DLD1 (cell line): ENCODE results near the gene NAA80.
"Not testable (repeated sequence)": the region's sequence is repeated elsewhere in the genome, so short reads cannot be mapped to it uniquely, and the experiment has no call there.

Source experiments
- in situ Hi-C: cut with HindIII; loops from 2 replicates; pipeline ENCODE4 v1.10.0; 2017; ENCODE audit warnings: low sequenced_read_pairs

The NAA80 gene

GRCh38 chr3:50262200-50262599, 37.0 kb downstream of the NAA80 start:
- in situ Hi-C loops, result not testable (repeated sequence)

DNA sequence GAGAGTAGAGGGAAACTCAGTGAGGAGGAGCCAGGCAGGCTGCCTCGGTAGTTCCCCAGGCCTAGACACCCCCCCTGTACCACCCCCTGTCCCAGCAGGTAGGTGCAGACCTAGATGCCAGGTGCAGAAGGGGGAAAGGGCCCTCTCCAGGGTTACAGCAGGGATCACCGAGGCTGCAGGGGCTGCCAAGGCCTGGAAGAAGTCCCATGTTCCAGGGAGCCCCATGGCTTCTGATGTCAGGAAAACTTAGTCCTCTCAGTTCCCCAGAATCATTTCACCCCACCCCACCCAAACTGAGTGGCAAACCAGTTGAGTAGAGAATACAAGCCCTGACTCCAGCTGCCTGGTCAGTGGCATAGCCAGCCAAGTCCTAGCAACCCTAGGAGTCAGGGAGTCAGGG, 37.7 kb downstream of the NAA80 start:
- in situ Hi-C loops, result no loop called here

- in situ Hi-C loops, result no loop called here
Measured at GRCh38 chr3:50260942-50261441, 38.2 kb downstream of the NAA80 start.

DNA sequence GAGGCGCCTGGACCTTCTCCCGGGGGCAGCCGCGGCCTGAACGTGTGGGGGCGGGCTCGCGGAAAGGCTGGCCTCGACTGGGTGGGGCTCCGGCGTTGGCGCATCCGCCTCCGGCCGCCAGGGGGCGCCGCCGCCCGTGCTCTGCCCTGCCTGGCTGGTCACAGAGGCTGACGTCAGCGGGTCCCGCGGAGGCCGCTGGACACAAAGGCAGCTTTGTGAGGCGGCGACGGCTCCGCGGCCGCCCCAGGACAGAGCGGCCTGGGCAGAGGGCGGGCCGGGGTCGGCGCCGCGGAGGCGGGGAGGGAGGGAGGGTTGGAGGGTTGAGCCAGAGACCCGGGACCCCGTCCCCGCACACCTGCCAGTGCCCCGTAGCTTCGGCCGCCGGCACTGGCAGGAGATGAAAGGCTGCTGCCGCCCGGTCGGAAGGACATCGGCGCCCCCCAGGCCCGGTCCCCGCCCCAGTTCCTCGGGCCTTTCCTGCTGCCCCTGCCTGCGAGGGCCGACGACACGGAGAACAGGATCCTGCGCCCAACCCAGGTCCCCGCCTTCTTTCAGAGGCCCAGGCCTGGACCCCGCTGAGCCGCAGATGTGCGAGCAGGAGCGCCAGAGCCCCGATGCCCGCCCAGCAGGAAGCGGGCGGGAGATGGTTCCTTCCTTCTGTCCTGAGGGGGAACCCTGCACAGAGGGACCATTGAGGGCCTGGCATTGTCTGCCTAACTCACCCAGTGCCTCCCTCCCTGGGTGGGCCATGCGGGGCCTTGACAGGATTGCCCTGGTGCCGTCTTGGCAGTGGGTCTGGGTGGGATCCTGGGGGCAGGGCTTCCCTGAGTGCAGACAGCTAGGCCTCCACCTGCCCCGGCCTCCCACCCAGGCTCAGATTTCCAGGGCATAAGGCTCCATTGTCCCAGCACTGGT, 38.9 kb downstream of the NAA80 start:
- in situ Hi-C loops, result no loop called here

- in situ Hi-C loops, result no loop called here
Measured at GRCh38 chr3:50259432-50260026, 39.7 kb downstream of the NAA80 start.

GRCh38 chr3:50258979-50259378, 40.2 kb downstream of the NAA80 start:
- in situ Hi-C loops, result no loop called here

DNA sequence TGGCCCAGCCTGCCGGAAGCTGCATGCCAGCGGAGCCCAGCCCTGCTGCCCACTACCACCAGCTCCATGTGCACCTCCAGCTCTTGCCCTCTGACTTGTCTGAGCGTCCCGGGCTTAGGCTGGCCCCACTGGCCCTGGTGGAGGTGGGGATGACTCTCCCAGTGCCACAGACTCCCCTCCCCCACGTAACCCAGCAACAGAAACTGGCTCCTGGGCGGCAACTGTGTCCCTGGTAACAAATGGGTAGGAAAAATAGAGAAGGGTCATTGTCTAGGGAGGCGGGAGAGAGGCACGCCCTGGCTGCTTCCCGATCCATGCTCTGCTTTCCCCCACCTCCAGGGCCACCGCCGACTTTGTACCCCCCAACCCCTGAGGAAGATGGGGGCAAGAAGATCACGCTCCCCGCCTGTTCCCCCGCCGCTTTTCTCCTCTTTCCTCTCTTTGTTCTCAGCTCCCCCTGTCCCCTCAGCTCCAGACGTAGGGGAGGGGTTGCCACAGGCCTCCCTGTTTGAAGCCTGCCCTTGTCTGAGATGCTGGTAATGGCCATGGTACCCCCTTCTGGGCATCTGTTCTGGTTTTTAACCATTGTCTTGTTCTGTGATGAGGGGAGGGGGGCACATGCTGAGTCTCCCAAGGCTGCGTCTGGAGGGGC, 41.0 kb downstream of the NAA80 start:
- in situ Hi-C loops, result no loop called here

DNA sequence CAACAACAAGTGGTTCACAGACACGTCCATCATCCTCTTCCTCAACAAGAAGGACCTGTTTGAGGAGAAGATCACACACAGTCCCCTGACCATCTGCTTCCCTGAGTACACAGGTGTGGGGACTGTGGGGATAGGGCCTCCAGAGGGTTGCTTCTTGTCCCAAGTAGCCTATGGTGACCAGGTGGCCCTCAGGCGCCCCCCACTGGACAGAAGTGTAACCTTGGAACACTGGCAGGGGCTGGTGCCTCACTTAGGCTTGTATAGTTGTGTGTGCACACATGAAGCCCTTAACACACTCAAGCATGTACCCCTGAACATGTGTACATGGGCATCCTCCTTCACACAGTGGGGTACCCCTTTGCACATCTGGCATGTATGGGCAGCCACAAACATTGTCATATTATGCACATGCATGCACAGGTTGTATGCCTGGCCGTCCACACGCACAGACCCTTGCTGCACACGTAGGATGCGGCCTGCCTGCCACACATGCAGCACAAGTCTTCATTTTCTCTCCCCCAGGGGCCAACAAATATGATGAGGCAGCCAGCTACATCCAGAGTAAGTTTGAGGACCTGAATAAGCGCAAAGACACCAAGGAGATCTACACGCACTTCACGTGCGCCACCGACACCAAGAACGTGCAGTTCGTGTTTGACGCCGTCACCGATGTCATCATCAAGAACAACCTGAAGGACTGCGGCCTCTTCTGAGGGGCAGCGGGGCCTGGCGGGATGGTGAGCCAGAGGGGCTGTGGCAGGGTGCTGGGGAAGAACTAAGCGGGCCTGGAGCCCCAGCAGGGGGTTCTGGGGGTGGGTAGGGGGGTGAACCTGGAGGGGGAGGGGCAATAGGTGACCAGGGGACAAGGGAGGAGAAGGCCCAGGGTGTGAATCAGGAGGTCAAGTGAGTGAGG, 42.0 kb downstream of the NAA80 start:
- in situ Hi-C loops, result no loop called here

DNA sequence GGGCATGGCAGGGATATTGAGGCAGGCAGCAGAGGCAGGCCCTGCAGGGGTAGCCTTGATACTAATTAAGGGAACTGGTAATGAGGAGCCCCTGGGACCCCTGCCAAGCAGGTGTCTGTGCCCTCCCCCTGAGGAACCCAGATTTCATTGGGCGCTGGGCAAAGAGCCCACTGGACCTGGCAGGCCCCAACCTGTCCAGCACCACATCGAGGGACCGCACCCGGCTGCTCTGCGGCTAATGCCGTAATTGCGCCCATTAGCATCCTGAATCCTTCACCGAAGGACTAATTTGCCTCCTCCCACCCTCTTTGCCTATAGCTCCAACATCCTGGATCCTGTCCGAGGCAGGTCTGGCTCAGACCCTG, 44.0 kb downstream of the NAA80 start:
- in situ Hi-C loops, result no loop called here

- in situ Hi-C loops, result no loop called here
Measured at GRCh38 chr3:50254577-50255250, 44.5 kb downstream of the NAA80 start.

- in situ Hi-C loops, result no loop called here
Measured at GRCh38 chr3:50251220-50251619, 48.0 kb downstream of the NAA80 start.

GRCh38 chr3:50250514-50250913, 48.7 kb downstream of the NAA80 start:
- in situ Hi-C loops, result no loop called here

DNA sequence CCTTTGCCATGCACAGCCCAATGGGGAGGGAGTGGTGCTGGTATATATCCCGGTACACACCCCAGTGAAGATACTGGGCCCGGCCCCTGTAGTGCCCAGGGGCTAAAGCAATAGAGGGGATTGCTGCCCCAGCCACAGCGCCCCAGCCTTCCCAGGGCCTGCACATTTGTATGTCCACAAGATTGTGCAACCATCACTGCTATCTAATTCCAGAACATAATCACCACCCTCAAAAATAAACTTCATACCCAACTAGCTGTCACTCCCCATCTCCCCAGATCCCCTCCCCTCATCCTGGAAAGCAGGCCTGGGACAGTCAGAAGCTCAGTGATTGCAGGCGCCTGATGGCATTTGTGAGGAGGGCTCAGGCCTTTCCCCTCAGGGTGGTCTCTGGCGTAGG, 49.7 kb downstream of the NAA80 start:
- in situ Hi-C loops, result no loop called here

- in situ Hi-C loops, result no loop called here
Measured at GRCh38 chr3:50248387-50248786, 50.8 kb downstream of the NAA80 start.

DNA sequence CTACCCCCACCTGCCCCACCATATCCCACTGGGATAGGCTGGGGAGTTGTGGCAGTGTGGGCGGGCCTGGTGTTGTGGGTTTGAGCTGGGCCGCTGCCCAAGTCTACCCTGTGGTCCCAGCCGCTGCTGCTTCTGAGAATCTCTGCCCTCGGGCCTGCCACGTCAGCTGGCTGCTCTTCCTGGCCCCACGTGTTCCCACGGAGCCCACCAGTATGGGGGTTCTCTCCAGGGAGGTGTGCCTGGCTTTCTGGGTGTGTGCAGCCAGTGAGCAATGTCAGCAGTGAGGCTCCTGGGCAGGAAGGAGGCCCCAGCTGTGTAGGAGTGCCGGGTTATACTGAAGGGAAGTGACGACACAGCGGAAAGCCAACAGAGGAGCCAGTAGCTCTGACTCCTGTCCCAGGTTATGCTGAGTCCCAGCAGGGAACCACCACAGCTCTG, 52.7 kb downstream of the NAA80 start:
- in situ Hi-C loops, result no loop called here
